Caki2 (cell line): ENCODE data around the gene CDX2. TPM values are rescaled to one million over a fixed set of nuclear protein-coding genes. Genes with fewer than 3 reads are reported as not detected.
"Not testable (repeated sequence)": the region's sequence is repeated elsewhere in the genome, so short reads cannot be mapped to it uniquely, and the experiment has no call there.

Experiments
- DNase-seq: peaks from one replicate; pipeline ENCODE4 v3.0.0-alpha.2; 2015; ENCODE audit warnings: low read depth
- in situ Hi-C: cut with HindIII; loops from 2 replicates; pipeline ENCODE4 v1.10.0; 2016; ENCODE audit warnings: low sequenced_read_pairs, low pct_unique_long_range_greater_than_20kb, mixed read lengths
- total RNA-seq: library from RNA; depleted of rRNA; stranded (reverse); fragments of >200 nt; shearing (Covaris generic); gene quantifications from 2 replicates; pipeline ENCODE4 v1.2.3, GENCODE V29; 2014; ENCODE audit warnings: low replicate concordance; rRNA removed

The CDX2 gene
- not detected in 2 replicates for total RNA-seq

GRCh38 chr13:27969082-27969865 lies at the start of gene CDX2:
TSS of gene CDX2 (minus strand) at chr13:27969315. CDS start at chr13:27969006, 309 bp downstream.
- in situ Hi-C loops: no loop called here
- no peak for DNase-seq

- no peak for DNase-seq
- in situ Hi-C loops: no loop called here
Observed at GRCh38 chr13:28014301-28014700, 45.2 kb upstream of the CDX2 start.

- in situ Hi-C loops: no loop called here
- DNase-seq: no peak
Observed at GRCh38 chr13:28013482-28013881, 44.4 kb upstream of the CDX2 start.

GRCh38 chr13:28012896-28013295 lies 43.8 kb upstream of the CDX2 start:
- in situ Hi-C loops: no loop called here
- no peak for DNase-seq

GRCh38 chr13:28012383-28012782 lies 43.3 kb upstream of the CDX2 start:
- in situ Hi-C loops: no loop called here
- DNase-seq: no peak

GRCh38 chr13:28010046-28010445 lies 40.9 kb upstream of the CDX2 start:
- in situ Hi-C loops: no loop called here

GRCh38 chr13:28005016-28005415 lies 35.9 kb upstream of the CDX2 start:
- DNase-seq, in situ Hi-C loops: not testable (repeated sequence)

More at GRCh38 chr13:28010046-28010445, 40.9 kb upstream of the CDX2 start:
- no peak for DNase-seq

- in situ Hi-C loops: no loop called here
Observed at GRCh38 chr13:28002886-28003698, 34.0 kb upstream of the CDX2 start.

GRCh38 chr13:28001837-28002473 lies 32.8 kb upstream of the CDX2 start:
- in situ Hi-C loops: no loop called here
- no peak for DNase-seq

More at GRCh38 chr13:28002886-28003698, 34.0 kb upstream of the CDX2 start:
- DNase-seq: no peak

- DNase-seq: no peak
- in situ Hi-C loops: no loop called here
Observed at GRCh38 chr13:28001049-28001448, 31.9 kb upstream of the CDX2 start.

GRCh38 chr13:28000567-28000966 lies 31.5 kb upstream of the CDX2 start:
- DNase-seq: no peak
- in situ Hi-C loops: no loop called here

GRCh38 chr13:27997904-27998522 lies 28.9 kb upstream of the CDX2 start:
- peak; percentile 7 for DNase-seq
- in situ Hi-C loops: no loop called here

- no peak for DNase-seq
- in situ Hi-C loops: no loop called here
Observed at GRCh38 chr13:27991881-27992280, 22.8 kb upstream of the CDX2 start.

- DNase-seq: no peak
- in situ Hi-C loops: no loop called here
Observed at GRCh38 chr13:27988520-27988919, 19.4 kb upstream of the CDX2 start, which contains the start of gene URAD. TSS of gene URAD (minus strand) at chr13:27988693. CDS start at chr13:27988637, 56 bp downstream.

GRCh38 chr13:27985600-27985999 lies 16.5 kb upstream of the CDX2 start:
- in situ Hi-C loops: no loop called here
- no peak for DNase-seq

- DNase-seq: no peak
- in situ Hi-C loops: no loop called here
Observed at GRCh38 chr13:27982361-27982760, 13.2 kb upstream of the CDX2 start.

- DNase-seq: no peak
- in situ Hi-C loops: no loop called here
Observed at GRCh38 chr13:27981006-27981708, 12.0 kb upstream of the CDX2 start.
